Pulmonary artery endothelial cell (primary cell): Measurements from ENCODE around the gene PLEKHA1. TPM values are rescaled to one million over a fixed set of nuclear protein-coding genes. Genes with fewer than 3 reads are reported as not detected.

ENCODE experiments used
- DNase-seq: peaks from one replicate; pipeline ENCODE4 v3.0.0-alpha.2; 2011; ENCODE audit warnings: low read depth, low spot score
- total RNA-seq: library from RNA; depleted of rRNA; stranded (reverse); fragments of >200 nt; gene quantifications from 2 replicates; pipeline ENCODE4 v1.2.3, GENCODE V29; 2014

PLEKHA1 gene
- total RNA-seq, 1 donor from 2014 or later = 32.3 TPM

GRCh38 chr10:122460891-122461293 is 86.4 kb downstream of the PLEKHA1 start:
- DNase-seq = no peak

- DNase-seq = peak; percentile 22
These were observed 86.8 kb downstream of the PLEKHA1 start, which contains the start of gene HTRA1 for GRCh38 chr10:122461367-122461728. HTRA1 (plus strand) TSS chr10:122461553; CDS start chr10:122461653, 100 bp downstream.

GRCh38 chr10:122461729-122462532 is 87.4 kb downstream of the PLEKHA1 start:
- DNase-seq = no peak

GRCh38 chr10:122462533-122463465 is 88.3 kb downstream of the PLEKHA1 start:
- DNase-seq = no peak

- no peak for DNase-seq
These were observed 89.2 kb downstream of the PLEKHA1 start for GRCh38 chr10:122463466-122464249.

GRCh38 chr10:122464250-122464510 is 89.7 kb downstream of the PLEKHA1 start:
- no peak for DNase-seq

GRCh38 chr10:122464586-122464985 is 90.1 kb downstream of the PLEKHA1 start:
- no peak for DNase-seq

GRCh38 chr10:122465401-122466040 is 91.0 kb downstream of the PLEKHA1 start:
- no peak for DNase-seq

GRCh38 chr10:122466951-122467381 is 92.5 kb downstream of the PLEKHA1 start:
- DNase-seq = no peak

- no peak for DNase-seq
These were observed 93.2 kb downstream of the PLEKHA1 start for GRCh38 chr10:122467701-122468100.

- DNase-seq = no peak
These were observed 93.9 kb downstream of the PLEKHA1 start for GRCh38 chr10:122468307-122468925.

- DNase-seq = peak; percentile 37
These were observed 94.6 kb downstream of the PLEKHA1 start for GRCh38 chr10:122468926-122469781.

- DNase-seq = no peak
These were observed 95.3 kb downstream of the PLEKHA1 start for GRCh38 chr10:122469848-122470247.

- no peak for DNase-seq
These were observed 97.1 kb downstream of the PLEKHA1 start for GRCh38 chr10:122471531-122472177.

- DNase-seq = no peak
These were observed 98.6 kb downstream of the PLEKHA1 start for GRCh38 chr10:122473116-122473515.

- DNase-seq = peak; percentile 89
These were observed 99.8 kb downstream of the PLEKHA1 start for GRCh38 chr10:122474131-122474818.

- no peak for DNase-seq
These were observed 100.6 kb downstream of the PLEKHA1 start for GRCh38 chr10:122475100-122475499.

GRCh38 chr10:122475591-122476332 is 101.3 kb downstream of the PLEKHA1 start:
- no peak for DNase-seq
